GM18505 (cell line): ENCODE results near the gene IER3IP1.

ENCODE experiments used
- ATAC-seq: cut with Tn5 transposase; IDR thresholded peaks from one replicate; pipeline ENCODE4 v1.9.1; 2021; ENCODE audit not compliant: unreplicated experiment
- POLR2A ChIP-seq: IDR thresholded peaks from 4 replicates; pipeline ENCODE4 v1.6.1; 2011; ENCODE audit warnings: borderline replicate concordance; ENCODE audit not compliant: insufficient read depth, insufficient read length; ENCODE audit errors: extremely low read depth

The IER3IP1 gene

GRCh38 chr18:47143153-47143552 is 33.0 kb downstream of the IER3IP1 start:
- no peak for ATAC-seq
- TF ChIP-seq POLR2A: no peak

DNA sequence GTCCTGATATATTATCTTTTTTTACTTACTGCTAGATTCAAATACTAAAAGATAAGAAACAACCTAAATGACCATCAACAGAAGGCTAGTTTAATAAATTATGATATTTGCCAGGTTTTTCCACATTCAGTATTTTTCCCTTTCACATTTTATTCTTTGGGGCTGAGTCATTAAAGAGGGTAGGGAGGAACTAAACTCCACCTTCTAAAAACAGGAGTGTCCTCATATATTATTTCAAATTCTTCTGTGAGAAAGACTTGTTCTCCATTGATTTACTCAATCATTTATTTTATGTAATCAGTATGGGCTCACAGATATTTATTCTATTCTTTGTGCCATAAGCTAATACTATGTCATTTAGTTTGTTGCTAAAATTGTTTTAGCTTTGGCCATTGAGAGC is 34.9 kb downstream of the IER3IP1 start:
- no peak for TF ChIP-seq POLR2A

DNA sequence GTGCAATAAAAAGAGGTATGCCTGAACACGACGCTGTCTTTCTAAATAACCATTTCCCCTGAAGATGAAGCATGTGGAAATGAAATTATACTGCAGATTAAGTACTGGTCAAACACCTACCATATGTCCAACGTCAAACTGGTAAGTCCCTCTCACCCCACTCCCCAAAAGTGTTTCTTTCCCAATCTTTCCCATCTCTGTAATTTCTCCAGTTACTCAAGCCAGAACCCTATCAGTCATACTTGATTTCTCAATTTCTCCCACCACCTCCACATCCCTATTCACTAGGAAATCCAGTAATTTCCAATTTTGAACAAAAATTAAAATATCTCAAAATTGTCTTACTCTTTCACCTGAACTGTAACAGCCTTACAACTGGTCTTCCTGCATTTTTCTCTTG is 55.0 kb downstream of the IER3IP1 start:
- no peak for TF ChIP-seq POLR2A
- ATAC-seq: no peak

More for the DNA sequence above, 34.9 kb downstream of the IER3IP1 start:
- no peak for ATAC-seq

DNA sequence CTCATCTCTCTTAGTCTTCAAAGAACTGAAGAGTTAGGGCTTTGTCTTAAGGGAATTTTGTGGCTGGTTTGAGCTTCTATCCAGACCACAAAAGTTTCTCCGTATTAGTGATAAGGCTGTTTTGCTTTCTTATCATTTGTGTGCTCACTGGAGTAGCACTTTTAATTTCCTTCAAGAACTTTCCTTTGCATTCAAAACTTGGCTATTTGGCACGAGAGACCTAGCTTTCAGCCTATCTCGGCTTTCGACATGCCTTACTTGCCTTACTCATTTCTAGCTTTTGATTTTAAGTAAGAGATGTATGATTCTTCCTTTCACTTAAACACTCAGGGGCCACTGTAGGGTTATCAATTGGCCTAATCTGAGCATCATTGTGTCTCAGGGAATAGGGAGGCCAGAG is 55.7 kb downstream of the IER3IP1 start:
- TF ChIP-seq POLR2A: no peak
- peak; percentile 97 for ATAC-seq

DNA sequence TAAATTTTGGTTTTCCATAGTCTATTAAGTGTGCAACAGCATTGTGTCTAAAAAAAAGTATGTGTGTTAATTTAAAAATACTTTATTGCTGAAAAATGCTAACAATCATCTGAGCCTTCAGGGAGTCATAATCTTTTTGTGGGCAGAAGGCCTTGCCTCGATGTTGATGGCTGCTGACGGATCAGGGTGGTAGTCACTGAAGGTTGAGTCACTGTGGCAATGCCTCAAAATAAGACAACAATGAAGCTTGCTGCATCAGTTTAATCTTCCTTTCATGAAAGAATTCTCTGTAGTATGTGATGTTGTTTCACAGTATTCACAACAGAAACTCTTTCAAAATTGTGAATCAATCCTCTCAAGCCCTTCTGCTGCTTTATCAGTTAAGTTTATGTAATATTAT is 57.2 kb downstream of the IER3IP1 start:
- no peak for ATAC-seq

DNA sequence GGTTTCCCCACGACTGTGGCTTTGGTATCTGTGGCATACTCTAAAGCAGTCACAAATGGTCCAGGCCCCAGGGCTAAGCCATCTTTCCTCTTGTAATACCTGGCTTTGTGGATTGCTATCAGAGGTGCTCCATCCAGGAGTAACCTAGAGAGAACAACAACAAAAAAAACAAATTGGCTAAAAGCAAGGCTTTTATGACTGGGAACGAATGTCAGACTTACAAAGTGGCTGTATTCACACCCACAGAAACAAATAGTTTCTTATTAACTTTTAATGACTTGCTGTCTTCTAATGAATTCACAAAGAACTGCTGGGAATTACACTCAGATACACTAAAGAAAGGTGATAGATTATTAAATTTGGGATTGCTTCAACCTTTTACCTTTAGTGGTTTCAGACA is 61.0 kb downstream of the IER3IP1 start:
- TF ChIP-seq POLR2A: no peak
- no peak for ATAC-seq

More for the DNA sequence above, 57.2 kb downstream of the IER3IP1 start:
- TF ChIP-seq POLR2A: no peak

DNA sequence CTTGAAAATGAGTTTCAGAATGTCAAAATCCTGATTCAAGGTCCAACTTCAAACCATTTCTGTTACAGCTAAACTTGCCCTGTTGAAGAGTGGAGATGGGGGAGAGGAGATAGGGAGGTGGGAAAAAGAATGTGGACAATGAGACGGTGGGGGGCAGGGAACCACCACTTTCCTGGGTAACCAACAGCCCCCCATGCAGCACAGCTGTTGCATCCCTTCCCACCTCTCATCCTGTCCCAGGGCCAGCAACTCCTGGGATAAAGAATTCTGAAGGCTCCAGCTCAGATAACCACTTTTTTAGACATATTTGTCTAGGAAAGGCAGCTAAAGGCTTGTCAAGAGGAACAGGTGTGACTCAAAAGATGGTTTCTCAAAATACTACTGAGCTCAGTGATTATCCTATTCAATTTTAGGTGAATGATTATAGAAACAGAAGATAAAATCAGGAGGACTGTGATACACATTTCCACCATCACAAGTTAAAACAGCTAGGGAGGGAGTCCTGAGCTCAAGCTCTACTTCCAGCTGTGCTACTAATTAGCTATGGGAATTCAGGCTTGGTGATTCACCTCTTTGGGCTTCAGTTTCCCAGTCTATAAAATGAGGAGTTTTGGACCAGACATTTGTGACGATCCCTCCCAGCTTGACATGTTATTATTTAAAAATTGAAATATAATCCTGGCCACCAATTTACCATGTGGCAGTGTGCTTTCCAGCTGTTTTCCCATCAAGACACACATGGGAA is 62.2 kb downstream of the IER3IP1 start:
- TF ChIP-seq POLR2A: no peak
- ATAC-seq: no peak

DNA sequence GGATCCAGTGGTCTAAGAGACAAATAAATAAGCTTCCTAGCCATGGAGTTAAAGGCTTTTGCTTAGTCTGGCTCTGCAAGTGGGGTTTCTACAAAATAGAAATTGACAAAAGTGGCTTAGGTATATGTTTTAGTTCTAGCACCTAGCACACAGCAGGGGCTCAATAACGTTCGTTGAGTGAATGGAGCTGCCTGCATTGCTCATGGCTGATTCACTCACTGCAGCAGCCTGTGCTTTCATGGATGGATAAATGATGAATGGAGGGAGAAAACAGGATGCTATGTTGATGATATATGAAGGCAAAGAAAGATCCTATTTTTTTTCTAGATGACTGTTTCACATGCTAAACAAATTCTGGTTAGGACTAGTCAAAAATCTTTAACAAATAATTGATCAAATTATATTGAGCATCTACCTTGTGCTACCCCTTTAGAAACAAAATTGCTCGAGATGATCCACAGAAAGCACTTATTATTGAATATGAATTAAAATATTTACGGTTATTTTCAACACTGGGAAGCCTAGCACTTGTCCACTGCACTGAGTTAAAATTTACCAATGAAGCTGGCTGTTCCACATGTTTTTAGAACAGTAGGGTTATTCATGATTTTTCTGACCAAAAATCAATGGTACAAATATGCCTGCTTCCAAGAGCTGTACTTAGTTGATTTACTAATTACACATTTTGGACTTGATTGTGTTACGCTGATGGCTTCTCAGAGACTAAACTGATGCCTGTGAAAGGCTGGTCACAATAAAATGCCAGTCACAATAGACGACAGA is 65.5 kb downstream of the IER3IP1 start:
- no peak for ATAC-seq
- TF ChIP-seq POLR2A: no peak

DNA sequence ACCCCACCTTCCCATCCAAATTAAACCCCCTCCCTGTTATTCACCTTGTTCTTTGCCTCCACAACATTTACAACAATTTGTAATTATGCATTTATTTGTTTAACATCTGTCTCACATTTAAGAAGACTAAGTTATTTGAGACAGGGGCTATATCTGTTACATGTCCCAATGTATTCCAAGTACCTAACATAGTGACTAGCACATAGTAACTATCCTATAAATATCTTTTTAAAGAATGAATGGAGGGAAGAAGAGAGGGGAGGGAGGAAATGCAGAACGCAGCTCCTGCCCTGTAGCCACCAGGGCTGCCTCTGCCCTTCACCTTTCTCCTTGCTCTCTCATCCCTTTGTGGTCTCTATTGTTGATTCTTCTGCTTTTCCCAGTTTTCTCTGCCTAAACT is 66.4 kb downstream of the IER3IP1 start:
- no peak for ATAC-seq
- TF ChIP-seq POLR2A: no peak

- no peak for TF ChIP-seq POLR2A
Measured at GRCh38 chr18:47108998-47109405, 67.2 kb downstream of the IER3IP1 start.

GRCh38 chr18:47108373-47108772 is 67.8 kb downstream of the IER3IP1 start:
- ATAC-seq: no peak
- TF ChIP-seq POLR2A: no peak

More at GRCh38 chr18:47108998-47109405, 67.2 kb downstream of the IER3IP1 start:
- ATAC-seq: no peak
